ENCODE measurements around the gene DLEC1. TPM values are rescaled to one million over a fixed set of nuclear protein-coding genes. Genes with fewer than 3 reads are reported as not detected.

DLEC1 gene
- total and polyA plus RNA-seq, 9 of the 15 experiments (the other 6 are each of a cell fraction or from before 2014, with no cell fraction given): 0.07 to 0.08 TPM; not detected in 7

GRCh38 chr3:38118421-38119247 lies 79.6 kb downstream of the DLEC1 start (continued):
- no peak for TF ChIP-seq CREB3L1 (IDR thresholded peaks at IDR 0.05; ENCODE audit: borderline replicate concordance, low read depth)
- TF ChIP-seq ZKSCAN1 (IDR thresholded peaks at IDR 0.05; ENCODE audit: low read depth, low read length): no peak
- TF ChIP-seq NFIC (IDR thresholded peaks at IDR 0.05): peak; percentile 88
- no peak for TF ChIP-seq NCOA4 (IDR thresholded peaks at IDR 0.05; ENCODE audit: partially characterized antibody)
- TF ChIP-seq NCOA1 (IDR thresholded peaks at IDR 0.05; ENCODE audit: low read depth): no peak
- TF ChIP-seq CEBPZ (IDR thresholded peaks at IDR 0.05; ENCODE audit: borderline replicate concordance, low read depth, low read length): no peak
- TF ChIP-seq IRF1 (CRISPR knock-in tag; IDR thresholded peaks at IDR 0.05; ENCODE audit: borderline replicate concordance): no peak
- no peak for TF ChIP-seq REST (IDR thresholded peaks at IDR 0.05; ENCODE audit: borderline replicate concordance)
- no peak for TF ChIP-seq REST (CRISPR knock-in tag; IDR thresholded peaks at IDR 0.05; ENCODE audit: low read depth)
- TF ChIP-seq VEZF1 (CRISPR knock-in tag; IDR thresholded peaks at IDR 0.05): no peak
- TF ChIP-seq SMAD1 (IDR thresholded peaks at IDR 0.05; ENCODE audit: low read depth, low read length, partially characterized antibody): no peak
